ENCODE measurements around the gene HSPA14. TPM values are rescaled to one million over a fixed set of nuclear protein-coding genes. Genes with fewer than 3 reads are reported as not detected.

The HSPA14 gene
- total and polyA plus RNA-seq, 2 of the 8 experiments (the other 6 are each of a cell fraction or from before 2014, with no cell fraction given): 20.5 to 36.4 TPM

DNA sequence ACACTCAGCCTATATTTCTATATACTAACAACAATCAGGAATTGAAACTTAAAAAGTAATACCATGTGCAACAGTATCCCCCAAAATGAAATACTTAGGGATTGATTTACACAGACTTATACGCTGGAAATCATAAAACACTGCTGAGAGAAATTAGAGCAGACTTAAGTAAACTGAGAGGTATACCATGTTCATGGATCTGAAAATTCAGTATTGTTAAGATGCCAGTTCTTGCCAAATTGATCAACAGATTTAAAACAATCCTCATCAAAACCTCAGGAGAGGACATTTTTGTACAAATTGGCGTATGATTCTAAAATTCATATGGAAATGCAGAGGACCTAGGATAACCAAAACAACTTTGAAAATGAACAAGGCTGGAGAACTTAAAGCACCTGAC is 78.5 kb downstream of the HSPA14 start:
- WGBS, 2 experiments (ENCODE audit: extremely low coverage in 1 of 2, insufficient coverage in 1 of 2, insufficient read length in 1 of 2, insufficient replicate concordance in 2 of 2, low coverage in 1 of 2, low lambda C conversion rate in 2 of 2, missing lambda C conversion rate in 1 of 2): 94% methylated on average over 2 of the region's 2 CpGs; no CpG with 5 or more reads in 1 of the 2 experiments
- Histone ChIP-seq H2BK120ac (replicated peaks; ENCODE audit: low read depth, low read length) (no peak overlapping the region), H3K4me1 (replicated peaks in 1 of 4; ENCODE audit: control insufficient read depth in 3 of 4, insufficient read depth in 4 of 4, low read length in 3 of 4) (no peaks in the 10 kb centered on the region), H2AFZ (ENCODE audit: low read length) (no peak overlapping the region), H4K8ac (ENCODE audit: extremely low read depth, insufficient read depth, low read length) (no peak overlapping the region), H2BK20ac (ENCODE audit: low read length) (no peak overlapping the region), H3K27ac (ENCODE audit: low read depth, low read length) (no peak overlapping the region), H3K9me3 (ENCODE audit: insufficient read depth in 2 of 2, low read depth in 1 of 2, low read length in 1 of 2) (peaks cover 0 to 7% of the 10 kb centered on the region in 2 experiments; a peak in 1 of 4 replicates), H3K23ac (ENCODE audit: insufficient read length) (no peak overlapping the region), H4K91ac (replicated peaks; ENCODE audit: insufficient read length, low read length) (no peak overlapping the region), H2BK5ac (ENCODE audit: low read depth, low read length) (no peak overlapping the region), H4K5ac (ENCODE audit: insufficient read length, low read depth, low read length) (no peak overlapping the region), H3K27me3 (replicated peaks in 1 of 4; ENCODE audit: control insufficient read depth in 3 of 4, extremely low read depth in 1 of 4, insufficient read depth in 3 of 4, low read length in 3 of 4) (no peaks in the 10 kb centered on the region), H3K56ac (replicated peaks; ENCODE audit: insufficient read length, low read depth, low read length) (no peak overlapping the region), H4K20me1 (replicated peaks in 1 of 2; ENCODE audit: control insufficient read depth in 1 of 2, insufficient read depth in 2 of 2, low read length in 2 of 2) (no peaks in the 10 kb centered on the region), H3K4ac (replicated peaks; ENCODE audit: insufficient read length, low read depth, low read length) (no peak overlapping the region), H2BK12ac (ENCODE audit: low read depth, low read length) (no peak overlapping the region), H3K9ac (replicated peaks in 1 of 4; ENCODE audit: extremely low read depth in 1 of 4, low read depth in 3 of 4, low read length in 3 of 4) (no peak overlapping the region), H3K14ac (ENCODE audit: insufficient read length) (no peak overlapping the region), H3K36me3 (ENCODE audit: control insufficient read depth in 2 of 4, insufficient read depth in 4 of 4, low read length in 3 of 4) (peaks cover 0 to 33% (median 15%) of the 10 kb centered on the region in 4 experiments; a peak in 6 of 8 replicates), H2AK5ac (ENCODE audit: low read depth, low read length) (no peak overlapping the region), H3K79me2 (ENCODE audit: control insufficient read depth in 1 of 2, insufficient read depth in 2 of 2, low read length in 2 of 2) (no peaks in the 10 kb centered on the region), H2BK15ac (ENCODE audit: low read length) (no peak overlapping the region), H3K4me2 (ENCODE audit: insufficient read depth in 1 of 2, low read depth in 2 of 2, low read length in 2 of 2) (no peak overlapping the region), H3K18ac (ENCODE audit: extremely low read depth, low read length) (no peak overlapping the region), H3K23me2 (ENCODE audit: low read depth, low read length) (no peaks in the 10 kb centered on the region), H3K4me3 (ENCODE audit: extremely low read depth in 1 of 4, insufficient read depth in 2 of 4, low read depth in 3 of 4, low read length in 4 of 4) (no peak overlapping the region), H3K79me1 (ENCODE audit: low read depth, low read length) (no peaks in the 10 kb centered on the region)
- ChIA-PET CTCF (ENCODE audit: partially characterized antibody) (interaction anchor here (1.4 kb wide), 1 partner anchor 12 kb away, joined by 3 read pairs; no protein-coding TSS in a partner anchor), POLR2A (ENCODE audit: partially characterized antibody) (interaction anchor here (0.5 kb wide), 1 partner anchor 213 kb away, joined by 4 read pairs; no protein-coding TSS in a partner anchor)
- DNase-seq (ENCODE audit: low read depth in 1 of 2, low spot score in 2 of 2) (no peak), FAIRE-seq (no peak)
- TF ChIP-seq ASH2L (IDR thresholded peaks at IDR 0.05; ENCODE audit: low read length) (no peak), KDM4A (IDR thresholded peaks at IDR 0.05; ENCODE audit: low read depth, low read length, severe bottlenecking) (no peak), EP300 (IDR thresholded peaks at IDR 0.05; ENCODE audit: borderline replicate concordance in 1 of 2, low read depth in 2 of 2, low read length in 2 of 2) (no peak)
- TF ChIP-seq, protein P1, sequence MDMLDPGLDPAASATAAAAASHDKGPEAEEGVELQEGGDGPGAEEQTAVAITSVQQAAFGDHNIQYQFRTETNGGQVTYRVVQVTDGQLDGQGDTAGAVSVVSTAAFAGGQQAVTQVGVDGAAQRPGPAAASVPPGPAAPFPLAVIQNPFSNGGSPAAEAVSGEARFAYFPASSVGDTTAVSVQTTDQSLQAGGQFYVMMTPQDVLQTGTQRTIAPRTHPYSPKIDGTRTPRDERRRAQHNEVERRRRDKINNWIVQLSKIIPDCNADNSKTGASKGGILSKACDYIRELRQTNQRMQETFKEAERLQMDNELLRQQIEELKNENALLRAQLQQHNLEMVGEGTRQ (IDR thresholded peaks at IDR 0.05; ENCODE audit: low read length): no peak
- TF ChIP-seq, protein P2, sequence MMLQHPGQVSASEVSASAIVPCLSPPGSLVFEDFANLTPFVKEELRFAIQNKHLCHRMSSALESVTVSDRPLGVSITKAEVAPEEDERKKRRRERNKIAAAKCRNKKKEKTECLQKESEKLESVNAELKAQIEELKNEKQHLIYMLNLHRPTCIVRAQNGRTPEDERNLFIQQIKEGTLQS (IDR thresholded peaks at IDR 0.05; ENCODE audit: insufficient read depth, low read depth, low read length): no peak

All from H1 (cell line).